HCT116 (cell line): ENCODE measurements around the gene RAD52. TPM values are rescaled to one million over a fixed set of nuclear protein-coding genes. Genes with fewer than 3 reads are reported as not detected.

Experiments
- ATAC-seq: fragments of 200-7000 bp; cut with Tn5 transposase; 2 replicates; pipeline ENCODE4 v1.9.1; 2020; ENCODE audit warnings: mild to moderate bottlenecking, moderate library complexity
- BruUV-seq: library from RNA; stranded (reverse); fragments of 400-500 nt; replicated peaks from 2 replicates; lab custom pipeline; 2021; lab: Mats Ljungman, UMichigan
- CTCF ChIA-PET: fragments of 300-600 bp; sonication (Branson Sonifier 250); formaldehyde crosslinking; loops from one replicate; lab custom pipeline; 2021; ENCODE audit warnings: antibody characterized with exemption; lab: Charles Lee
- POLR2A ChIA-PET: fragments of 300-600, 350-600 bp; sonication (Branson Sonifier 250); formaldehyde crosslinking; loops from one replicate; lab custom pipeline; 2021; ENCODE audit warnings: antibody characterized with exemption; lab: Charles Lee
- RAD21 ChIA-PET, 2 experiments: fragments of 300-600 bp; sonication (Branson Sonifier 250); formaldehyde crosslinking; loops; one replicate each; lab custom pipeline; 2023; ENCODE audit warnings: low total read pairs in 2 of 2; ENCODE audit not compliant: uncharacterized antibody in 2 of 2, unreplicated experiment in 2 of 2, low non-redundant PET in 1 of 2; lab: Charles Lee
- DNase-seq: peaks from one replicate; pipeline ENCODE4 v3.0.0-alpha.2; 2010; ENCODE audit warnings: low read depth, low spot score
- H2AFZ ChIP-seq: fragments of 200-600 bp; shearing (Covaris generic), sonication (generic); 2 replicates; pipeline ENCODE4 v1.6.1; 2017; ENCODE audit warnings: low read depth, mixed run types, mixed read lengths, antibody characterized with exemption, low read length; ENCODE audit not compliant: poor library complexity, severe bottlenecking
- H3K27ac ChIP-seq: 2 replicates; pipeline ENCODE4 v1.5.1; 2012; ENCODE audit warnings: low read depth, low read length
- H3K27me3 ChIP-seq: fragments of 200-600 bp; sonication (generic); 2 replicates; pipeline ENCODE4 v1.6.1; 2016; ENCODE audit warnings: mixed run types, low read length, mixed read lengths; ENCODE audit not compliant: insufficient read depth
- H3K36me3 ChIP-seq, 2 experiments: fragments of 200-500 bp in 1 of 2; fragments of 200-600 bp in 1 of 2; sonication (Bioruptor generic) in 1 of 2; sonication (generic) in 1 of 2; 2 replicates each; pipeline versions ENCODE4 v1.5.1 to v1.6.1; 2014 to 2016; ENCODE audit warnings: low read length in 2 of 2, inconsistent platforms in 1 of 2, mixed read lengths in 1 of 2, mixed run types in 1 of 2; ENCODE audit not compliant: insufficient read depth in 2 of 2, control insufficient read depth in 1 of 2
- H3K4me1 ChIP-seq, 2 experiments: fragments of 200-600 bp in 1 of 2; sonication (generic) in 1 of 2; 2 replicates each; pipeline versions ENCODE4 v1.5.1 to v1.6.1; 2012 to 2017; ENCODE audit warnings: low read length in 2 of 2, inconsistent platforms in 1 of 2, mild to moderate bottlenecking in 1 of 2, mixed read lengths in 1 of 2, mixed run types in 1 of 2, moderate library complexity in 1 of 2; ENCODE audit not compliant: insufficient read depth in 2 of 2, control insufficient read depth in 1 of 2
- H3K4me2 ChIP-seq: fragments of 200-600 bp; sonication (generic); 2 replicates; pipeline ENCODE4 v1.6.1; 2017; ENCODE audit warnings: mixed run types, low read length, mixed read lengths
- H3K4me3 ChIP-seq, 2 experiments: fragments of 200-600 bp in 1 of 2; sonication (generic) in 1 of 2; replicated peaks in 1 of 2; 2 replicates each; pipeline ENCODE4 v1.5.1; 2011 to 2016; ENCODE audit warnings: low read length in 2 of 2, control low read depth in 1 of 2, low read depth in 1 of 2, mild to moderate bottlenecking in 1 of 2, mixed read lengths in 1 of 2, mixed run types in 1 of 2
- H3K79me2 ChIP-seq: fragments of 200-600 bp; sonication (generic); 2 replicates; pipeline ENCODE4 v1.6.1; 2017; ENCODE audit warnings: mild to moderate bottlenecking, mixed run types, low read length, moderate library complexity, mixed read lengths; ENCODE audit not compliant: insufficient read depth
- H3K9ac ChIP-seq: fragments of 200-600 bp; sonication (generic); 2 replicates; pipeline ENCODE4 v1.6.1; 2016; ENCODE audit warnings: low read length, mixed read lengths
- H3K9me2 ChIP-seq: fragments of 200-600 bp; sonication (generic), shearing (Covaris generic); 2 replicates; pipeline ENCODE4 v1.6.1; 2017; ENCODE audit warnings: mixed run types, mild to moderate bottlenecking, moderate library complexity; ENCODE audit not compliant: insufficient read depth
- H3K9me3 ChIP-seq, 2 experiments: fragments of 200-500 bp in 1 of 2; fragments of 200-600 bp in 1 of 2; sonication (Bioruptor generic) in 1 of 2; sonication (generic) in 1 of 2; 2 replicates each; pipeline ENCODE4 v1.6.1; 2014 to 2017; ENCODE audit warnings: low read length in 2 of 2, mixed read lengths in 2 of 2, inconsistent platforms in 1 of 2, low read depth in 1 of 2, mild to moderate bottlenecking in 1 of 2, mixed run types in 1 of 2, moderate library complexity in 1 of 2; ENCODE audit not compliant: control insufficient read depth in 1 of 2, insufficient read depth in 1 of 2
- H4K20me1 ChIP-seq: fragments of 200-600 bp; sonication (generic), shearing (Covaris generic); 2 replicates; pipeline ENCODE4 v1.6.1; 2017; ENCODE audit warnings: mixed run types, mild to moderate bottlenecking, moderate library complexity; ENCODE audit not compliant: insufficient read depth
- RAD21 ChIP-seq: IDR thresholded peaks from 2 replicates; pipeline ENCODE4 v1.6.1; 2012; ENCODE audit warnings: low read depth, mild to moderate bottlenecking
- SP1 ChIP-seq: IDR thresholded peaks from 2 replicates; pipeline ENCODE4 v1.6.1; 2012; ENCODE audit warnings: low read depth
- SRF ChIP-seq: IDR thresholded peaks from 2 replicates; pipeline ENCODE4 v1.6.1; 2012; ENCODE audit warnings: low read depth
- TCF7L2 ChIP-seq: IDR thresholded peaks from 2 replicates; pipeline ENCODE4 v1.7.0; 2011; ENCODE audit warnings: borderline replicate concordance, inconsistent platforms; ENCODE audit not compliant: insufficient read depth, insufficient read length; ENCODE audit errors: extremely low read depth
- ZBTB33 ChIP-seq: IDR thresholded peaks from 2 replicates; pipeline ENCODE4 v1.6.1; 2011; ENCODE audit warnings: mild to moderate bottlenecking, low read length, moderate library complexity; ENCODE audit not compliant: insufficient replicate concordance; ENCODE audit errors: extremely low read depth
- intact Hi-C: fragments of 100-400 bp; cut with micrococcal nuclease; formaldehyde crosslinking; loops from 2 replicates; pipeline ENCODE4 v1.10.0; 2022
- total RNA-seq: library from RNA; stranded (reverse); gene quantifications from one replicate; pipeline ENCODE4 v1.2.1, GENCODE V29; 2021; ENCODE audit not compliant: unreplicated experiment

RAD52 gene
- total RNA-seq, 1 experiment from 2014 or later, result 24.4 TPM

- CTCF ChIA-PET, result interaction anchor here (1.3 kb wide), 1 partner anchor 9 kb away, joined by 3 read pairs; the partner anchor contains the start of gene RAD52
- H3K27me3 ChIP-seq, result no peaks in the 10 kb centered on the region
- no peaks in the 10 kb centered on the region for H4K20me1 ChIP-seq
- H3K9me3 ChIP-seq, result no peaks in the 10 kb centered on the region
- H3K4me2 ChIP-seq, result no peak overlapping the region
- H3K4me1 ChIP-seq, result no peaks in the 10 kb centered on the region
- no peak overlapping the region for H3K27ac ChIP-seq
- H3K36me3 ChIP-seq, result no peaks in the 10 kb centered on the region
- no peaks in the 10 kb centered on the region for H3K79me2 ChIP-seq
- H3K9me2 ChIP-seq, result no peaks in the 10 kb centered on the region
- H3K4me3 ChIP-seq, result no peak overlapping the region
- RAD21 ChIA-PET, result no interaction called here
- H3K9ac ChIP-seq, result no peak overlapping the region
- no peak for DNase-seq
- TF ChIP-seq SRF, result no peak
- TF ChIP-seq TCF7L2, result no peak
- no peak for TF ChIP-seq RAD21
- no peak for TF ChIP-seq SP1
- TF ChIP-seq ZBTB33, result no peak
- TF ChIP-seq, all 23 proteins: peak for 0
- no peak overlapping the region for H2AFZ ChIP-seq
- POLR2A ChIA-PET, result no interaction called here
- intact Hi-C loops, result no loop called here
- no TSS peak for BruUV-seq
- ATAC-seq, result no peak
Measured at GRCh38 chr12:958588-959123, 9.2 kb upstream of the RAD52 start.

GRCh38 chr12:955939-956338 is 6.4 kb upstream of the RAD52 start:
- no peak overlapping the region for H3K27ac ChIP-seq
- no peaks in the 10 kb centered on the region for H3K27me3 ChIP-seq
- RAD21 ChIA-PET, result interaction anchor here in 1 of 2 experiments (0.7 kb wide), 1 partner anchor 192 kb away, joined by 3 read pairs; no protein-coding TSS in a partner anchor
- CTCF ChIA-PET, result no interaction called here
- H3K4me2 ChIP-seq, result no peak overlapping the region
- intact Hi-C loops, result no loop called here
- POLR2A ChIA-PET, result no interaction called here
- H4K20me1 ChIP-seq, result no peaks in the 10 kb centered on the region
- no peak overlapping the region for H3K9ac ChIP-seq
- no peaks in the 10 kb centered on the region for H3K9me2 ChIP-seq
- H3K9me3 ChIP-seq, result no peaks in the 10 kb centered on the region
- H3K4me1 ChIP-seq, result peaks cover 0 to 4% of the 10 kb centered on the region in 2 experiments; a peak in 2 of 4 replicates
- H3K79me2 ChIP-seq, result no peaks in the 10 kb centered on the region
- no peaks in the 10 kb centered on the region for H3K36me3 ChIP-seq
- no peak for TF ChIP-seq RAD21
- TF ChIP-seq TCF7L2, result no peak
- no peak overlapping the region for H2AFZ ChIP-seq
- DNase-seq (no peak), ATAC-seq (no peak)
- BruUV-seq, result no TSS peak
- H3K4me3 ChIP-seq, result no peak overlapping the region
